Spleen (tissue), 7 donors: Measurements from ENCODE around the gene IGSF6.

Source experiments
- POLR2A ChIP-seq, 3 donors: fragments of 450-650 bp; IDR thresholded peaks; one replicate each; pipeline ENCODE4 v1.5.1; 2017; ENCODE audit warnings: antibody characterized with exemption in 3 of 3, mild to moderate bottlenecking in 1 of 3
- POLR2AphosphoS5 ChIP-seq, 3 donors: sonication (generic); formaldehyde crosslinking; IDR thresholded peaks; one replicate each; pipeline ENCODE4 v1.5.1; 2017; ENCODE audit warnings: antibody characterized with exemption in 3 of 3
- TF ChIP-seq, protein P1 (sequence below), 11 experiments: fragments of 200-600 bp in 7 of 11; fragments of 450-650 bp in 4 of 11; sonication (generic) in 4 of 11; IDR thresholded peaks in 8 of 11; conservative IDR thresholded peaks in 3 of 11; 1 replicate in 7 of 11; 2 replicates in 4 of 11; pipeline versions ENCODE4 v1.4.0 to v1.8.0; 2016 to 2021; ENCODE audit warnings: antibody characterized with exemption in 11 of 11, inconsistent platforms in 4 of 11, mild to moderate bottlenecking in 1 of 11
- donor health status: DM: no; HTN: no; CAD: no; lungs with moderate emphysema.
- donor health status: DM: no; HTN: no; CAD: no.
- donor health status: DM: no; HTN: no; CAD: no.

DNA sequence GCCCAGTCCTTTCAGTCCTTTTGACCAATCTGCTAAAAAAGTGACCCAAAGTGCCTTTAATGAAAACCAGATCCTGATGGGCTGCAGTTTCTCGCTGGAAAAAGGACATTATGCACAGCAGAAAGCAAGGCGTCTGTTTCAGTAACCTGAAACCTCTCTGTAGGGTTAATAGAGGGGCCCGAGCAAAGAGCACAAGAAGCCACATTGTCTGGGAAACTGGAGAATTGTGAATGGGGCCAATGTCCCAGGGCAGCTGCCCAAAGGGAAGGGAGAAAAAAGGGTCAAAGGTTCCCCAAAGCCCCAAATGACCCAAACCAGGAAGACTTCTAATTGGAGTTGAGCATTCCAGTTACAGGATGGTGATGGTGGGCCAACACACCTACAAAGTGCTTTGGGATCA is 14.4 kb upstream of the IGSF6 start:
- TF ChIP-seq, protein P1, sequence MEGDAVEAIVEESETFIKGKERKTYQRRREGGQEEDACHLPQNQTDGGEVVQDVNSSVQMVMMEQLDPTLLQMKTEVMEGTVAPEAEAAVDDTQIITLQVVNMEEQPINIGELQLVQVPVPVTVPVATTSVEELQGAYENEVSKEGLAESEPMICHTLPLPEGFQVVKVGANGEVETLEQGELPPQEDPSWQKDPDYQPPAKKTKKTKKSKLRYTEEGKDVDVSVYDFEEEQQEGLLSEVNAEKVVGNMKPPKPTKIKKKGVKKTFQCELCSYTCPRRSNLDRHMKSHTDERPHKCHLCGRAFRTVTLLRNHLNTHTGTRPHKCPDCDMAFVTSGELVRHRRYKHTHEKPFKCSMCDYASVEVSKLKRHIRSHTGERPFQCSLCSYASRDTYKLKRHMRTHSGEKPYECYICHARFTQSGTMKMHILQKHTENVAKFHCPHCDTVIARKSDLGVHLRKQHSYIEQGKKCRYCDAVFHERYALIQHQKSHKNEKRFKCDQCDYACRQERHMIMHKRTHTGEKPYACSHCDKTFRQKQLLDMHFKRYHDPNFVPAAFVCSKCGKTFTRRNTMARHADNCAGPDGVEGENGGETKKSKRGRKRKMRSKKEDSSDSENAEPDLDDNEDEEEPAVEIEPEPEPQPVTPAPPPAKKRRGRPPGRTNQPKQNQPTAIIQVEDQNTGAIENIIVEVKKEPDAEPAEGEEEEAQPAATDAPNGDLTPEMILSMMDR (IDR thresholded peaks at IDR 0.05 in 8 of 11, conservative IDR thresholded peaks at IDR 0.05 in 3 of 11), result no peak
- no peak for TF ChIP-seq POLR2AphosphoS5 (IDR thresholded peaks at IDR 0.05)
- TF ChIP-seq POLR2A (IDR thresholded peaks at IDR 0.05), result no peak
